ENCODE data around the gene ADCY1.

ADCY1 gene

DNA sequence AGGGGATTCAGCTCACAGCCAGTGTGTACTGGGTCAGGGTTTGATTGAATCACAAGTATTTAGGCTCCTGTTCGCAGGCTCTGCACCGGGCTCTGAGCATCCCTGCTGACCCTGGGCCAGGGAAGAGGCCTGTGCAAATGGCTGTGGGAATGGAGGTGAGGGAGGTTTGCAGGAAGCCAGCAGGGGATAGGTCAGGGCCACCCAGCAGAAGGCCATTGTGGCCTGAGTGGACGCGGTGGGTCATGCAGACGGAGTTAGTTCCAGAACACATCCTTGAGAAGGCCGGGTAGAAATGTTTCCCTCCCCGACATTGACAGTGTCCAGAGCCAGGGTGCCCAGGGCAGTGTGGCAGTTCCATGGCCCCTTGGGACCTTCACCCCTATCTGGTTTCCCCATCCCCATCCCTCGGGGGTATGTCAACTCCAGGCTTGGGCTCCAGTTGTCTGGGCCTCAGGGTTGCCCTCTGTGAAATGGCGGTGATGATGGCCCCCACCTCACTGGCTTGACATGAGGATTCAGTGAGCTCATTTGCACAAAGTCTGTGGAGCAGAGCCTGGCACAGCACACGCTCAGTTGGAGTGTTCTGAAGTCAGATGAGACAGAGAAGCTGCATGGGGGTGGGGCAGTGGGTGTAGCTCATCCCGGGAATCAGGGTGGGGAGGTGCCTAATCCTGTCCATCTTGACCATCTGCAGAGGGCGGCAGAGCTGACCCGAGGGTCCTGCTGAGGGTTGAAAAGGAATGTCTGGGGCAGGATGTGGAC is 107.6 kb downstream of the ADCY1 start:
- no peak for DNase-seq

DNA sequence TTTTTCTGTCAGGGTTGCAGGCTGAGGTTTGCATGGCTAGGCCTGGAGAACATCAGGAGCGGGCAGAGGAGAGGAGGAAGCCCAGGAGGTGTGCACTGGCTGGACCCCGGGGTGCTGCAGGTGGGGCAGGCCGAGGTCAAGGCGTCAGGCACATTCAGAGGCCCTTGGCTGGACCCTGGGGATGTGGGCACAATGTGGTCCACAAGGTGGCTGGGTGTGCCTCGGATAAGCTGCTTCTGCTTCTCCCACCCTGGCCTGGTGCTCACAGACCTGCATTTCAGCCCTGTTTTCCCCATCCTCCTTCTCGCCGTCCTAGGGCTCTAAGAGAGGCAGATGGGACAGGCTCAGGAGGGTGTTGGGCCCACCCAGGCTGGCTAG is 108.2 kb downstream of the ADCY1 start:
- DNase-seq, result no peak

DNA sequence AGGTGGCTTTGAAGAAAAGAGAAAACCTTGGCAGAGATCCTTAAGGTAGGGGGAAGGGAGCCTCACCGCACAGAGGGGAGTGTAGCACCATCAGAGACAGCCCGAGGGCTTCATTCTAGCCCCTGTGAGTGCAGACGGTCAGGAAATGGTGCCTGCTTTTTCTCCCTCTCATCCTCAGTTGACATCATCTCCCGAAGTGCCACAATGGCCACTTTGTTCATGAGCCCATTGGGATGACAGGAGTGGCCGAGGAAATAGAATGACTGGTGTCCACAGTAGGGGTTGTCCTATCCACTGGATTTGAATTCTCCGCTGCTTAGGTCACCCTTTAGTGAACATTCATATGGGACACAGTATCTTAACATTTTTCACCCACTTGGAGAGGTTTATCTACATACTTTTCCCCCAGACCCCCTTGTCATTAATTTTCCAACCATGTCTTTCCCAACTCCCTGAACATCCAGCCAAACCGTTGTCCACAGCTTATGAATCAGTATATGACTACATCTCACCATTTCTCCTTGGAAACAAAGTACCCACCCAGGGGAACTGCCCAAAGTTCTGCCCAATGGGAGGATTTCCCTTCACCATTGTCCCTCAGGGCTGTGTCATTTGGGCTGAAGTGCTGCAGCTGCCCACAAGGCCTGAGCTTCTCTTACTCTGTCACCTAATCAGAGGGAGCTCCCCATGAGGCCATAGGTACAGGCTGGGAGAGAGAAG is 108.8 kb downstream of the ADCY1 start:
- no peak for DNase-seq

DNA sequence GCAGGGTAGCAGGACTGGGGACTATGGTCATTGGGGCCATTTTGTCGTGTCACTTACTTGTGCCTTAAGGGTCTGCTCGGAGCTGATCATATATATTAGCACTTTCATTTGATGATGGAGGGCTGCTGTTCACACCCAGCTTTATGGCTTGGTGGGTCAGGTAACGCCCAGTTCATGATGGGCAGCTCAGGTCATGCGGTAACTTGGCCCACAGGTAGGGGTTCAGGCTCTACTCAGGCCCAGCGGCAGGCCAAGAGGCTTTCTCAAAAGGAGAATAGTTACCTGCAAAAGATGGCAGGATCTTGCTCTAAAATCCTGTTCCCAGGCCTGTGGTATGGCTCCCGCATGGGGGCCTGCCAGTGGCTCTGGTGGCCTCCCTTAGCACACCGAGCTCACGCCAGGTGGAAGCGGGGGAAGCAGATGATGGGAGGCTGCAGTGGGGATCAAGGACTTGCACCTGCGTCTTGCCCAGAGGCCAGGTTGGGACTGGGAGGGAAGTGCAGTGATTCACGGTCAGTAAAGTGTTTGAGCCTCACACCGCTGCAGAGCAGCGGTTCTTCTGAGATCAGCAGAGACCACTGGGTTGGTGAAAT is 109.5 kb downstream of the ADCY1 start:
- DNase-seq, result no peak

DNA sequence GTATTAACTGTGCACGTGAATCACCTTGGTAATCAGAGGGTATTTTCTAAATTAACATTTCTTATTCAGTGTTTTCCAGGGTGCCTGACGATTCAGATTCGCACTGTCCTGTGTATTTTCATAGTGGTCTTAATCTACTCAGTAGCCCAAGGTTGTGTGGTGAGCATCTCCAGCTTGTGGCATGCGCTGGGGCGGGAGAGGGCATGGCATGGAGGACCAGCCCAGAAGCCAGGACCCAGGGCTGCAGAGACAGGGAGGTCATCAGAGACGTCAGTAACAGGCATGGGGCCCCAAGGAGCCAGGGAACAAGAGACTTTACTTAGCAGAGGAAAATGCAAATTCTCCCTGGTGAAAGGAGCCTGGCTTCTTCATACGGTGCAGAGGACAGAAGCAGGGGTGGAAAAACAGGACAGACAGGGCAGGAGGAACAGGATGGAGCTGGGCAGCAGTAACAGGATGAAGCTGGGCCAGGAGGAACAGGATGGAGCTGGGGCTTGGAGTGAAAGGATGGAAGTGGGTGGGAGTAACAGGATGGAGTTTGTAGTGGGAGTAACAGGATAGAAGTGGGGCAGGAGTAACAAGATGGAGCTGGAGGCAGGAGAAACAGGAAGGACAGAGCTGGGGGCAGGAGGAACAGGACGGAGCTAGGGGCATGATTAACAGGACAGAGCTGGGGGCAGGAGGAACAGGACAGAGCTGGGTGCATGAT is 110.9 kb downstream of the ADCY1 start:
- no peak for DNase-seq

DNA sequence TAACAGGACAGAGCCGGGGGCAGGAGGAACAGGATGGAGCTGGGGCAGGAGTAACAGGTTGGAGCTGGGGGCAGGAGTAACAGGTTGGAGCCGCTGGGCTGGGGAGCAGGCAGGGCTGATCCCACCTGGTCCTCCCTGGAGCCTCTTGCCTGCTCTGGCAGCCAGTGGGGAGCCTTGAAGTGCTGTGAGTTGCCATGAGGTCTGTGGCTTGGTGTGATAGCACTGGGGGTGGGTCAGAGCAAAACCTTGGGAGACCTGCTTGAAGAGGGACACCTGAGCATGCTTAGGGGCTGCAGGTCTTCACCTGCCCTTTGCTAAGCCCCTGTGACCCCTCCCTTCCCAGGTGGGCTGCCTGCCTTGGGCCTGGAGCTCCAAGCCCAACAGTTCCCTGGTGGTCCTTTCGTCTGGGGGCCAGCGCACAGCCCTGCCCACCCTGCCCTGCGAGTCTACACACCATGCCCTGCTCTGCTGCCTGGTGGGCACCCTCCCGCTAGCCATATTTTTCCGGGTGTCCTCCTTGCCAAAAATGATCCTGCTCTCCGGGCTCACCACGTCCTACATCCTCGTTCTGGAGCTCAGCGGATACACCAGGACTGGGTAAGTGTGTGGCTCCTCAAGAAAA is 111.6 kb downstream of the ADCY1 start:
- DNase-seq, result no peak

DNA sequence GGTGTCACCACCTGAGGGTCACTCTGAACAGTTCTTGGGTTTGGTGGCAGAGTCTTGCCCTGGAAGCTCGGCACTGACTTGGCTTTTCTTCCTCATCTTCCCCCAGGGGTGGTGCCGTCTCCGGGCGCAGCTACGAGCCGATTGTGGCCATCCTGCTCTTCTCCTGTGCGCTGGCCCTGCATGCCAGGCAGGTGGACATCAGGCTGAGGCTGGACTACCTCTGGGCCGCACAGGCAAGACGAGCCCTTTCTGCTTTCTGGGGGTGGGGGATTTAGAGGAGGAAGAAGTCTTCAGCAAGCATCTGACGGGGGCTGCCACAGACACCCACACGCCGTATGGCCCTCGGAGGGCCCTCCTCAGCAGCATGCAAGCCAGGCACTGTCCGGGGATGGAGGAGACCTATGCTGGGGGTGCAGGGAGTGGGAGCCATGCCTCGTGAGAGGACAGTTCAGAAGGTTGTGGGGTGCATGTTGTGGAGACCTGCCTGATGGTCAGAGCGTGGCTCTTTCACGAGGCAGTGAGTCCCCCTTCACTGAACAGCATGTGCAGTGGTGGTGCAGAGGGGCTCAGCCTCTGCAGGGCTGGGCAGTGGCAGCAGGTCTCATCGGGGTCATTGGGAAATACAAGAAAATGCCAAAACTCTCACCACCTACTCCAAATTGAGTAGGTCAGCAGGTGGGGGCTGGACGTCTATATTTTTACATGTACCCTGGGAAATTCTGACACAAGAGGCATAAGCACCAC is 112.4 kb downstream of the ADCY1 start:
- DNase-seq, result no peak

DNA sequence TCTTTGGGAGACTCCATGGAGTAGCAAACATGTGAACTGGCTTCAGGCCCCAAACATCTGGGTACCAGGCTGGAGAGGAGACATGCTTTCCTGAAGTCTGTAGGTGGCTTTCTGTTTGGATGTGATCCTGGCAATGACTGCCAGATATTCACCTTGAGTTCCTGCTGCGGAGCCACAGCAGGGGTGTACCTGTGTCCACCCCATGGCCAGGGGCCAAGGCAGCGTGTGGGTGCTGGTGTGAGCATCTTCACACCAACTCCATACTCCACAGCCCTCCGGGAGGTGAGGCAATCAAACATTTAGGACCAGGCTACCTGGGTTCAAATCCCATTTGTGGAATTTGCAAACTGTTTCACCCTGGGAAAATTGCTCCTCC is 113.0 kb downstream of the ADCY1 start:
- DNase-seq, result no peak

DNA sequence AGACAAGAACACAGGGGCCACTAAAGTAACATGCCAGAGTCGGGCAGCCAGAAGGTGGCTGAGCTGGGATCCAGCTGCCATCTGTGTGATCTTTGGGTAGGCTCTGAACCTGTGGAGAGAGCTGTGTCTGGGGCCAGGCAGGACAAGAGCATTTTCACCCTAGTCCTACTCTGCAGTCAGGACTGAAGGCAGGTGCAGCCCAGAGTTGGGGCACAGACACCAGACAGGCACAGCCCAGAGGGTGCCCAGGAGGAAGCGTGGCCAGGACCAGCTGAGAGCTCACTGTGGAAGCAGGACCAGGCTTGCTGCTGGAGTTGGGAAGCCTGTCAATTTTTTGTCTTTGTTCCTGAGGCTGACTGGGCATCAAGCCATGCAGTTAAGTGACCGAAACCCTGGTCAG is 113.6 kb downstream of the ADCY1 start:
- no peak for DNase-seq

DNA sequence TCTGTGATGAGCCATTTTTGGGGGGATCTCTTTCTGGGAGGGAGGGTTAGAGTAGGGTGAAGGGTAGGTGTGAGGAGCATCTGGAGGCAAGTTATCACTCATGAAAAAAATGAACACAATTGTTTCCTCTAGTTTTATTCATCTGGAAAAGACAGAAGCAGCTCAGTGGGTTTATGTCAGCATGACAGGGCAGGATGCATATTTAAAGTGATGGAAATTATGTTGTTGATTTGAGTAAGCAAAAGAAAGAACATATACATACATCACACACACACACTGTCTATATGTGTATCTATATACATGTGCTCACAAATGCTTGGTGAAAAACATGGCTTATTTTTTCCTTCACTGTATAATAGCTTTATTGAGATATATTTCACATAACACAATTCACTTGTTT is 114.2 kb downstream of the ADCY1 start:
- DNase-seq, result no peak

DNA sequence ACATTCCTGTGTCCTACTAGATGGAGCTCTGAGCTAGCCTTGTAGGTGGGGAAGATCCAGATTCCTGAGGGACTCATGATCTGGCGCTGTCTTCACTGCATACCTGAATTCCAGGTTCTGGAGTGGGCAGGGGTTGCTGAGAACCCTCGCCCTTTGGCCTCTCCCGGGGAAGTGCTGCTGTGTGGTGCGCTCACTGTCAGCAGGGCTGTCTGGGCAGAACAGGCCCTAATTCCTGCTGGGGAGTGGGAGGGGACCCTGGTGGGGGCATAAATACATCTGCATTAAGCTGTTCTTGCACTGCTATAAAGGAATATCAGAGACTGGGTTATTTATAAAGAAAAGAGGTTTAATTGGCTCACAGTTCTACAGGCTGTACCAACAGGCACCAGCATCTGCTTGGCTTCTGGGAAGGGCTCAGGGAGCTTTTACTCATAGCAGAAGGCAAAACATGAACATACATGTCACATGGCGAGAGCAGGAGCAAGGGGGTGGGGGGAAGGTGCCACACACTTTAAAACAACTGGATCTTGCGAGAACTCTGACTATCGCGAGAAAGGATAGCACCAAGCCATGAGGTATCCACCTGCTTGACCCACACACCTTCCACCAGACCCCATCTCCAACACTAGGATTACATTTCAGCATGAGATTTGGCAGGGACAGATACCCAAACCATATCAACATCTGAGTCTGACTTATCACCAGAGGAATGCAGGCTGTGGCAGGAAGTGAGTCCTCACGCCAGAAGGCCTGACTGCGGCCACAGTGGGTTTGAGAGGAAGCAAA is 115.0 kb downstream of the ADCY1 start:
- DNase-seq, result no peak

DNA sequence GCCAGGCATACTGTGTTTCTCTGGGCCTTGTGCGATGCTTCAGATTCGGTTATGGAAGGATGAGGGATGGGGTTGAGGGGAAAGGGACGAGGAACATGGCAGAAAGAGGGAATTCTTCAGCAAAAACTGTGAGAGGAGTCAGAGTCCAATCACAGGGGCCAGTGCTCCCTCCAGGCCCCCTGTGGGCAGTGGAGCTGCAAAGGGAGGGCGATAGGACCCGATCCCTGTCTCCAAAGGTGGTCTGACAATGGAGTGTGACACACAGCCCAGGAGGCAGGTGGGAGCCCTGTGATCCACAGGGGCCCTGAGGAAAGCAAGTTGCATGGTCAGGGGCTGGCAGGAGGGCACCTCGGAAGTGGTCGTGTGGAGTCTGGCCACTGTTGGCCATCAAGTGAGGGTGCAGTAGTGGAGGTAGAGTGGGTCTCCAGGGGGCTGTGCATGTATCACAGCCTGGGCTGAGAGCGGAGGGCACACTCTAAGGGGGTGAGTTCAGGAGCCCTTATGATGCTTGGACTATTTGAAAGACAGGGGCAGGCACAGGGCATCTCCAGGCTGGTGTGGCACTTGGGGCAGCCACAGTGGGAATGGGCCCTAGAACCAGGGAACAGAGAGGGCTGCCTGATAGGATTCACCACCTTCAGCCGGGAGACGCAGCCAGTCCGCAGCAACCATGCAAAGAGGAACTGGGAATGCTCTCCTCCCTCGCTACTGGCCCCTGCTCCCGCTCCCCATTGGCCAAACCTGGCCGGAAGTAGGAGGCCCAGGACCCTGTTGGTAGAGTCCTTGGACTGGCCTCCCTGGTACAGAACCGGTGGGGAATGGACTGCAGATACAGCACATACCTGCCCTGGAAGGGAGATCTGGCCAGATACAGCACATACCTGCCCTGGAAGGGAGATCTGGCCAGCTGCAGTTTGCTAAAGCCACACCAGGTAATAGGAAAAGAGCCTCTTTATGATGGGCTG is 115.9 kb downstream of the ADCY1 start:
- DNase-seq, result no peak

DNA sequence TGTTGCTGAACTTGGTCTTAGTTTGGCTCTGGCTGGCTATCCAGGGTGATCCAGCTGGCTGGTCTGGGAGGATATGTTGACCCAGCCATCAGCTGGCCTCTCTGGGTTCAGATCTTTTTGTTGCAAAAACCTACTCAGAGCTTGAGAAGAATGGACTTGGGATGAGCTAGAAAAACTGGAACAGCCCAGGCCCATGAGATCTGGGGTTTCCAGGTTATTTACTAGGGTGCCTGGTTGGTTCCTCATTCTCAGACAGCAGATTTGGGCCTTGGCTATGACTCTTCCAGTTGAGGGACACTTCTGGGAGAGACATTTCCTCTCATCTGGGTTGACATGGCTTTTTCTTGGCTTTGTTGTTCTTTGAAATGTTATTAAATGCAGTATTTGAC is 116.6 kb downstream of the ADCY1 start:
- no peak for DNase-seq

DNA sequence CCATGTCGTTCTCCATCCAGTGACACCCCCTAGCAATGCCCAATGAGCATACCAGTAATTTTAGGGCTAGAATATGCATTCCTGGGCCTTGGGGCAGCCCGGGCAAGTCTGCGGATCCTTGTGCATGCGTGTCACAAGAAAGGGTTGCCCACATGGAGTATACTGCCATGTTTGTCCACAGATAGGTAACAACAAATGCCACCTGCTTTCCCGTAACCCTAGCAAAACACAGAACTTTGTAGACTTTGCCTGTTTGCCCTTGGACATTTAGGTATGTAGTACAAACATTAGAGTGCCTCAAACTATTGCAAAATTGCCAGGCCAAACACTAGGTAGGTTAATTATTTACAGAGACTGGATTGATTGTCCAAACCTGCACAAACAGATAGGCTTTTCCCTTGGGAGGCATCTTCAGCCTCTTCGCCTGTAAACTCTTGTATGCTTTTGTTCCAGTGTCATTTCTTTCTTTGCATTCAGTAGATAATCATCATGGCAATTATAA is 117.0 kb downstream of the ADCY1 start:
- DNase-seq, result no peak

DNA sequence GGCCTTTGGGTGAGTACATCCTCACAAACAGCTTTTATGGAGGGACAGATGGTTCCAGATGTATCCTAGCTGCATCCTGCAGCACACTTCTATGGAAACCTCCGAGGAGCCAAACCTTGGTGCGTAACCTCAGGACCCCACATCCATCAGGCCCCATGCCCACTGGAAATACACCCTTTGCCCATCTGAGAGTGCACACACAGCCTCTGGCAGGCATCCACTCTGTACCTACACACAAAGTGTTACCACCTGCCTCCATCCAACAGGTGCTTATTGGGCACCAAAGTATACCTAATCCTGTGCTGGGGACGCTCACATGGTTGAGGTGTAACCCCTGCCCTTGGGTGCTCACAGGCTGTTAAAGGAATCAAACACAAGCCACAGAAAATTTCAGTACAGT is 117.9 kb downstream of the ADCY1 start:
- DNase-seq, result no peak

DNA sequence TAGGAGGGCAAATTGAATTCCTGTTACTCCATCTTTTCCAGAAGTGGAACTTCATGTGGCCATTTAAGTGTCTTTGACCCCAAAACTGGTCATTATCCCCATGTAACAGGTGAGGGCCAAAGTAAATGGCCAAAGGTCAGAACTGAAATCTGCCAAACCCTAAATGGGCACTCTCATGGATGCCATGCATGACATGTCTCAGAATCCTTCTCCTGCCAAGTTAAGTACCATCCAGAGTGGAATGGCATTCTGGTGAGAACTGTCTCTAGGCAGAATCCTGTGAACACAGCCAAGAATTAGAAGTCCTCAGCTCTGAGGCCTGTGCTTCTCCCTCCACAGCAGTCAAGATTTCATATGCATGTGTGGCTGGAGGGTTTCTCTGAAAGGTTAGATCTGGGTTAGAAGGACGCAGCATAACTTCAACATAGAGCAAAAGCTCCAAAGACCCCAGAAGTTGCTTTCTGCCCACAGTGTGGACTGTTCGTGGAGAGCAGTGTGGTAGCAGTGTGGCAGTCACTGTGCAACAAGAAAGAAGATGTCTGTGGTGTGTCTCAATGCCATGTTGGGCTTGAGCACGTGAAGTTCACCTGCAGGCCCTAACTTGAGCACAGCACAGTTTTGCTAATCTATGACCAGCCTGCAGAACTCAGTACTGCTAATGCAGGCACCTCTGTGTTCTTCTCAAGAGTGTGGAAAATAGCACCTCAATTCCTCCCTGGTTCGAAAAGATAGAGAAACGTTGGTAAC is 121.3 kb downstream of the ADCY1 start:
- DNase-seq, result no peak

DNA sequence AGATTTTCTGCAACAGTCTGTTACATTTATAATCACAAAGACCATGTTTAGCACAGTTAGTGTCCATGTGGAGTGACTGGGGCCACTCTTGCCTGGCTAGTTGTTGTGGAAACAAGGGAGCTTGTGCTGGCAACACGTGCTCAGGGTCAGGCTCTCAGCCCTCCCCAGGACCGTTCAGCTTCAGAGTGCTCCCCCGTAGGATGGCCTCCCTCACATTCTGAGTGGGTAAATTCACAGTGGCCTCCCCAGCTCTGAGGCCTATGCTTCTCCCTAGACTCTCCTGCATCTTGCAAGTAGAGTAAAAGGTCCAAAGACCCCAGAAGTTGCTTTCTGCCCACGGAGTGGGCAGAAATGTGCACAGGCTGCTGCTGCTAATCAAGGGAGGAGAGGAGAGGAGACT is 122.3 kb downstream of the ADCY1 start:
- no peak for DNase-seq

DNA sequence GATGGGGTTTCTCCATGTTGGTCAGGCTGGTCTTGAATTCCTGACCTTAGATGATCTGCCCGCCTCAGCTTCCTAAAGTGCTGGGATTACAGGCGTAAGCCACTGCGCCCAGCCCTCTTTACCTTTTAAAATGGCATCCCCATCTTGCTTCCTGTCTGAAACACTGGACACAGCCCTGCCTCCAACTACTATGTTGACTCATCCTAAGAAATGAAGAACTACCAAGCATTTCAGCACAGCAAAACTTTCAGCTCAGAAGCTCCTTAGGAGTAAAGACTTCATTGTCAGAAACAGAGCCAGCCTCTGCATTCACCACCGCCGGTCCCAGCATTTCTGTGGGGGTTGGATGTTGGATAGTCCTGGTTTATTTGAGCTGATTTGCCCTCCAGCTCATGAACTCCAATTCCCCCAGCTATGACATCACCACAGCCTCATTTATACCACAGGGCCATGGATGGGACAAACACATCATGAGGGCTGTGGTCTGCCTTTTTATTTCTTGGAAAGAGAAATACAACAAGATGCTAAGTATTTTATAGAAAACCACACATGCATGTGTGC is 123.5 kb downstream of the ADCY1 start:
- DNase-seq, result no peak

Measured in T-helper 9 cell (primary cell).